Esophagus mucosa (tissue), 1 donor: ENCODE results near the gene SH3BP1. TPM values are rescaled to one million over a fixed set of nuclear protein-coding genes. Genes with fewer than 3 reads are reported as not detected.
A peak's percentile ranks its signal among the peaks of the same experiment; 100 is the strongest.
"Not testable (repeated sequence)": the region's sequence is repeated elsewhere in the genome, so short reads cannot be mapped to it uniquely, and the experiment has no call there.

Experiments
- ATAC-seq: fragments of 200-7000 bp; cut with Tn5 transposase; one replicate; pipeline ENCODE4 v1.9.1; 2020
- total RNA-seq: library from RNA; stranded (reverse); gene quantifications from one replicate; pipeline ENCODE4 v1.2.4, GENCODE V29; 2023
- donor health status: DM: yes; HTN: yes; CAD: no.

The SH3BP1 gene
- total RNA-seq = 40.2 TPM

GRCh38 chr22:37639070-37639760 lies at the start of gene SH3BP1:
Gene SH3BP1, plus strand, starts transcription at chr22:37639669. Its CDS starts 119 bp downstream, at chr22:37639788.
- peak; percentile 17 for ATAC-seq

- not testable (repeated sequence) for ATAC-seq
These were observed 48.4 kb upstream of the SH3BP1 start for GRCh38 chr22:37591081-37591480.

- ATAC-seq = no peak
These were observed 47.6 kb upstream of the SH3BP1 start for GRCh38 chr22:37591823-37592404.

- ATAC-seq = peak; percentile 23
These were observed 45.2 kb upstream of the SH3BP1 start for GRCh38 chr22:37594237-37594636.

GRCh38 chr22:37599153-37599552 lies 40.3 kb upstream of the SH3BP1 start:
- ATAC-seq = no peak

GRCh38 chr22:37601203-37601539 lies 38.3 kb upstream of the SH3BP1 start:
- ATAC-seq = no peak

- ATAC-seq = peak; percentile 82
These were observed 37.7 kb upstream of the SH3BP1 start for GRCh38 chr22:37601540-37602442.

GRCh38 chr22:37602546-37603277 lies 36.8 kb upstream of the SH3BP1 start:
- ATAC-seq = not testable (repeated sequence)

- ATAC-seq = no peak
These were observed 35.4 kb upstream of the SH3BP1 start for GRCh38 chr22:37604074-37604473.

GRCh38 chr22:37604875-37605274 lies 34.6 kb upstream of the SH3BP1 start:
- no peak for ATAC-seq

GRCh38 chr22:37607010-37607934 lies 32.2 kb upstream of the SH3BP1 start:
- peak; percentile 62 for ATAC-seq

GRCh38 chr22:37607935-37608476 lies 31.5 kb upstream of the SH3BP1 start:
- ATAC-seq = no peak

GRCh38 chr22:37608477-37609239 lies 30.8 kb upstream of the SH3BP1 start, which contains the start of gene GGA1:
Gene GGA1, plus strand, starts transcription at chr22:37608834. Its CDS starts 27 bp downstream, at chr22:37608861.
- ATAC-seq = peak; percentile 89

- no peak for ATAC-seq
These were observed 30.0 kb upstream of the SH3BP1 start for GRCh38 chr22:37609240-37610152.

- not testable (repeated sequence) for ATAC-seq
These were observed 29.4 kb upstream of the SH3BP1 start for GRCh38 chr22:37610153-37610475.

GRCh38 chr22:37610480-37611129 lies 28.9 kb upstream of the SH3BP1 start:
- ATAC-seq = peak; percentile 39

- no peak for ATAC-seq
These were observed 28.3 kb upstream of the SH3BP1 start for GRCh38 chr22:37611207-37611606.

- peak; percentile 14 for ATAC-seq
These were observed 23.0 kb upstream of the SH3BP1 start for GRCh38 chr22:37616201-37617083.
